ENCODE data around the gene DCXR. TPM values are rescaled to one million over a fixed set of nuclear protein-coding genes. Genes with fewer than 3 reads are reported as not detected.

The DCXR gene
- total RNA-seq, 1 donor from 2014 or later, result 36.5 TPM

- Mint-ChIP-seq H3K9me3 (peaks cover 6% of the 10 kb centered on the region), H3K4me1 (peaks cover 17% of the 10 kb centered on the region), H3K27ac (peak overlapping the region; percentile 57), H3K4me3 (no peak overlapping the region), H3K27me3 (ENCODE audit: insufficient read depth, low read depth) (peaks cover 4% of the 10 kb centered on the region), H3K36me3 (peaks cover 6% of the 10 kb centered on the region)
- peaks cover 3% of the 10 kb centered on the region for H3F3A ChIP-seq (ENCODE audit: low read depth)
- H3K27me3 ChIP-seq, result no peaks in the 10 kb centered on the region
- H3K4me2 ChIP-seq, result no peak overlapping the region
- H3K36me3 ChIP-seq, result no peaks in the 10 kb centered on the region
- no peaks in the 10 kb centered on the region for H4K20me1 ChIP-seq (ENCODE audit: low read depth)
- no peak overlapping the region for H3K27ac ChIP-seq
- H3K4me3 ChIP-seq, result no peak overlapping the region
- no peaks in the 10 kb centered on the region for H3K4me1 ChIP-seq
- H3K79me2 ChIP-seq (ENCODE audit: low read depth), result no peaks in the 10 kb centered on the region
- DNase-seq (ENCODE audit: low spot score), result no peak
- H2AFZ ChIP-seq (replicated peaks), result no peak overlapping the region
- no peaks in the 10 kb centered on the region for H3K9me3 ChIP-seq (ENCODE audit: low read depth)
- H3K9ac ChIP-seq, result no peak overlapping the region
- TF ChIP-seq EZH2 (IDR thresholded peaks at IDR 0.05) (no peak), CTCF (IDR thresholded peaks at IDR 0.05) (no peak), EZH2phosphoT487 (IDR thresholded peaks at IDR 0.05) (no peak)
Measured at GRCh38 chr17:82045936-82046484, 8.5 kb upstream of the DCXR start.

- Mint-ChIP-seq H3K27ac (no peak overlapping the region), H3K27me3 (ENCODE audit: insufficient read depth, low read depth) (peaks cover 6% of the 10 kb centered on the region), H3K9me3 (peaks cover 9% of the 10 kb centered on the region), H3K4me3 (no peak overlapping the region), H3K4me1 (peaks cover 24% of the 10 kb centered on the region), H3K36me3 (peaks cover 6% of the 10 kb centered on the region)
- peak overlapping the region; percentile 89 for H2AFZ ChIP-seq (replicated peaks)
- DNase-seq (ENCODE audit: low spot score), result no peak
- H3K4me1 ChIP-seq, result no peaks in the 10 kb centered on the region
- H4K20me1 ChIP-seq (ENCODE audit: low read depth), result no peaks in the 10 kb centered on the region
- no peak overlapping the region for H3K27ac ChIP-seq
- peaks cover 3% of the 10 kb centered on the region for H3F3A ChIP-seq (ENCODE audit: low read depth)
- TF ChIP-seq EZH2phosphoT487 (IDR thresholded peaks at IDR 0.05) (no peak), CTCF (IDR thresholded peaks at IDR 0.05) (no peak), EZH2 (IDR thresholded peaks at IDR 0.05) (no peak)
- H3K27me3 ChIP-seq, result no peaks in the 10 kb centered on the region
- H3K9me3 ChIP-seq (ENCODE audit: low read depth), result no peaks in the 10 kb centered on the region
- no peak overlapping the region for H3K4me3 ChIP-seq
- no peak overlapping the region for H3K9ac ChIP-seq
- H3K4me2 ChIP-seq, result no peak overlapping the region
- H3K36me3 ChIP-seq, result no peaks in the 10 kb centered on the region
- no peaks in the 10 kb centered on the region for H3K79me2 ChIP-seq (ENCODE audit: low read depth)
Measured at GRCh38 chr17:82043507-82043906, 6.0 kb upstream of the DCXR start.

GRCh38 chr17:82042649-82043048 is 5.2 kb upstream of the DCXR start:
- no peak overlapping the region for H3K27ac ChIP-seq
- Mint-ChIP-seq H3K27me3 (ENCODE audit: insufficient read depth, low read depth) (peaks cover 12% of the 10 kb centered on the region), H3K4me3 (peak overlapping the region; percentile 33), H3K4me1 (peaks cover 27% of the 10 kb centered on the region), H3K9me3 (peaks cover 9% of the 10 kb centered on the region), H3K27ac (peak overlapping the region; percentile 21), H3K36me3 (peaks cover 5% of the 10 kb centered on the region)
- H4K20me1 ChIP-seq (ENCODE audit: low read depth), result no peaks in the 10 kb centered on the region
- no peak overlapping the region for H3K4me2 ChIP-seq
- no peaks in the 10 kb centered on the region for H3K79me2 ChIP-seq (ENCODE audit: low read depth)
- H3F3A ChIP-seq (ENCODE audit: low read depth), result peaks cover 8% of the 10 kb centered on the region
- H3K9me3 ChIP-seq (ENCODE audit: low read depth), result no peaks in the 10 kb centered on the region
- TF ChIP-seq EZH2 (IDR thresholded peaks at IDR 0.05) (no peak), EZH2phosphoT487 (IDR thresholded peaks at IDR 0.05) (no peak), CTCF (IDR thresholded peaks at IDR 0.05) (no peak)
- DNase-seq (ENCODE audit: low spot score), result no peak
- no peak overlapping the region for H3K4me3 ChIP-seq
- H3K9ac ChIP-seq, result no peak overlapping the region
- no peaks in the 10 kb centered on the region for H3K36me3 ChIP-seq
- no peaks in the 10 kb centered on the region for H3K4me1 ChIP-seq
- no peak overlapping the region for H2AFZ ChIP-seq (replicated peaks)
- H3K27me3 ChIP-seq, result no peaks in the 10 kb centered on the region

Data from neural progenitor cell (in vitro differentiated cells).